Measurements from ENCODE around the gene MASP2. TPM values are rescaled to one million over a fixed set of nuclear protein-coding genes. Genes with fewer than 3 reads are reported as not detected.
A peak's percentile ranks its signal among the peaks of the same experiment; 100 is the strongest.

The MASP2 gene
- total and polyA plus RNA-seq, 9 of the 15 experiments (the other 6 are each of a cell fraction or from before 2014, with no cell fraction given), result 0.01 to 0.23 (median 0.06) TPM; not detected in 3

DNA sequence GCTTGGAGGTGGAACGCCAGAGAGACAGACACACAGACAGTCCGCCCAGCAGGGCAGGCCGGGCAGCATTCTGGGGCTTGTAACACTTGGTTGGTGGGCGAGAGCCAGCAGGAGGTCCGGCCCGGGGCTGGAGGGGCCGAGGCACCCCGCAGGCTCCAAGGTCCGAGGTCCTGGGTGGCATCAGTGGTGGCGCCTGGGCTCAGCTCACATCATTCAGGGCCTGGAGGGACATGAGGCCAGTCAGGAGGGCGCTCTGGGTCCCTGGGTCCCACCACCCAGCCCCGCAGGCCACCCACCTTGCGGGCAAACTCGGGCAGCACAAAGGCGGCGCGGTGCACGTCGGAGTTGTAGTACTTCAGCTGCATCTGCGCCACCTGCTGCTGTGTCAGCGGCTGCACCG, 7.6 kb upstream of the MASP2 start:
- CTCF ChIA-PET (ENCODE audit: low intra/inter-chr PET ratio), result no interaction called here
- no TSS peak for BruUV-seq (replicated peaks)

DNA sequence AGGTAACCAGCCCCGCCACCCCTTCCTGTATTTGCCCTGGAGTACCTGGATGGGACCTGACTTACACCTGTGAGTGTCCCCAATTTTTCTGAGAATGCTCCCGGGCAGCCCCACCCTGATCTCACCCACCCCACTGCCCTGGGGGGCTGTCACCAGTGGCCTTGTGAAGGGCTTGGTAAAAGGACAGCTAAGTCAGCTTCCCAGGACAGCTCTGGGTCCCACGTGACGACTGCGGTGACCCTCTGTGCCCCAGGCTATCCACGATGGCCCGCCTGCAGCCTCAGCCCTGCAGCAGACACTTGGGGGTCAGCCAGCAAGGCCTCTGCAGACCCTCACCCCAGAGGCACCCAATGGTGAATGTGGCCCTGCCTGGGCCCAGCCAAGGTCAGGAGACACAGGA, 7.1 kb upstream of the MASP2 start:
- no peak overlapping the region; a peak in 1 of 4 replicates for H3K9ac ChIP-seq (ENCODE audit: insufficient read depth in 1 of 2, low read depth in 2 of 2, low read length in 2 of 2)
- no TSS peak for BruUV-seq (replicated peaks)
- H3K4me3 ChIP-seq, result no peak overlapping the region
- intact Hi-C loops (cut with micrococcal nuclease) (no loop called here), in situ Hi-C loops (cut with MboI) (no loop called here)
- H2AFZ ChIP-seq (ENCODE audit: low read depth, low read length), result no peak overlapping the region
- ATAC-seq (peak; percentile 1; the same call in 1 of the 3 replicates), FAIRE-seq (no peak), DNase-seq (ENCODE audit: extremely low read depth in 1 of 4, low spot score in 3 of 4) (no peak)
- H3K27ac ChIP-seq (ENCODE audit: extremely low read depth, low read depth, low read length), result no peak overlapping the region
- H3K4me1 ChIP-seq (replicated peaks in 1 of 2; ENCODE audit: control insufficient read depth in 2 of 2, insufficient read depth in 2 of 2, low read length in 2 of 2), result peaks cover 3 to 62% of the 10 kb centered on the region in 2 experiments; a peak in 3 of 5 replicates
- H3K36me3 ChIP-seq (ENCODE audit: control insufficient read depth, insufficient read depth, low read length), result peaks cover 42% of the 10 kb centered on the region; the same call in 2 of the 3 replicates
- no peak overlapping the region for H3K4me2 ChIP-seq (ENCODE audit: insufficient read depth, low read length)
- H3K9me3 ChIP-seq (replicated peaks; ENCODE audit: control insufficient read depth, insufficient read depth, low read depth, low read length), result no peaks in the 10 kb centered on the region
- CTCF ChIA-PET (ENCODE audit: low intra/inter-chr PET ratio), result no interaction called here
- H3K79me2 ChIP-seq (ENCODE audit: control insufficient read depth, insufficient read depth, low read length), result peaks cover 16% of the 10 kb centered on the region
- peaks cover 4% of the 10 kb centered on the region for H3K9me1 ChIP-seq (ENCODE audit: control insufficient read depth, insufficient read depth, low read length)
- H3K27me3 ChIP-seq (ENCODE audit: control insufficient read depth in 2 of 2, insufficient read depth in 2 of 2, low read length in 2 of 2), result no peaks in the 10 kb centered on the region
- WGBS (ENCODE audit: insufficient coverage, low coverage, missing lambda C conversion rate), result 83% methylated on average over 7 of the region's 7 CpGs
- H4K20me1 ChIP-seq (replicated peaks; ENCODE audit: control insufficient read depth, insufficient read depth, low read length), result peaks cover 14% of the 10 kb centered on the region
- POLR2A ChIA-PET, result interaction anchor here (0.5 to 0.6 kb wide), 2 partner anchors 16 to 601 kb away, joined by 3 to 4 read pairs; no protein-coding TSS in a partner anchor
- TF ChIP-seq PTBP1 (IDR thresholded peaks at IDR 0.05; ENCODE audit: low read depth, low read length), result no peak
- TF ChIP-seq SLC30A9 (CRISPR knock-in tag; IDR thresholded peaks at IDR 0.05), result no peak
- TF ChIP-seq SMARCA5 (IDR thresholded peaks at IDR 0.05), result no peak
- TF ChIP-seq ESRRA (IDR thresholded peaks at IDR 0.05; ENCODE audit: borderline replicate concordance, low read depth), result no peak
- TF ChIP-seq, protein P1, sequence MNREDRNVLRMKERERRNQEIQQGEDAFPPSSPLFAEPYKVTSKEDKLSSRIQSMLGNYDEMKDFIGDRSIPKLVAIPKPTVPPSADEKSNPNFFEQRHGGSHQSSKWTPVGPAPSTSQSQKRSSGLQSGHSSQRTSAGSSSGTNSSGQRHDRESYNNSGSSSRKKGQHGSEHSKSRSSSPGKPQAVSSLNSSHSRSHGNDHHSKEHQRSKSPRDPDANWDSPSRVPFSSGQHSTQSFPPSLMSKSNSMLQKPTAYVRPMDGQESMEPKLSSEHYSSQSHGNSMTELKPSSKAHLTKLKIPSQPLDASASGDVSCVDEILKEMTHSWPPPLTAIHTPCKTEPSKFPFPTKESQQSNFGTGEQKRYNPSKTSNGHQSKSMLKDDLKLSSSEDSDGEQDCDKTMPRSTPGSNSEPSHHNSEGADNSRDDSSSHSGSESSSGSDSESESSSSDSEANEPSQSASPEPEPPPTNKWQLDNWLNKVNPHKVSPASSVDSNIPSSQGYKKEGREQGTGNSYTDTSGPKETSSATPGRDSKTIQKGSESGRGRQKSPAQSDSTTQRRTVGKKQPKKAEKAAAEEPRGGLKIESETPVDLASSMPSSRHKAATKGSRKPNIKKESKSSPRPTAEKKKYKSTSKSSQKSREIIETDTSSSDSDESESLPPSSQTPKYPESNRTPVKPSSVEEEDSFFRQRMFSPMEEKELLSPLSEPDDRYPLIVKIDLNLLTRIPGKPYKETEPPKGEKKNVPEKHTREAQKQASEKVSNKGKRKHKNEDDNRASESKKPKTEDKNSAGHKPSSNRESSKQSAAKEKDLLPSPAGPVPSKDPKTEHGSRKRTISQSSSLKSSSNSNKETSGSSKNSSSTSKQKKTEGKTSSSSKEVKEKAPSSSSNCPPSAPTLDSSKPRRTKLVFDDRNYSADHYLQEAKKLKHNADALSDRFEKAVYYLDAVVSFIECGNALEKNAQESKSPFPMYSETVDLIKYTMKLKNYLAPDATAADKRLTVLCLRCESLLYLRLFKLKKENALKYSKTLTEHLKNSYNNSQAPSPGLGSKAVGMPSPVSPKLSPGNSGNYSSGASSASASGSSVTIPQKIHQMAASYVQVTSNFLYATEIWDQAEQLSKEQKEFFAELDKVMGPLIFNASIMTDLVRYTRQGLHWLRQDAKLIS (CRISPR knock-in tag; IDR thresholded peaks at IDR 0.05), result no peak
- TF ChIP-seq TEAD1 (CRISPR knock-in tag; IDR thresholded peaks at IDR 0.05), result no peak
- peak; percentile 46; the same call in 1 of the 2 replicates for TF ChIP-seq RBFOX2 (IDR thresholded peaks at IDR 0.05; ENCODE audit: low read depth, low read length)

More for the DNA sequence above, 7.6 kb upstream of the MASP2 start:
- Histone ChIP-seq H3K27me3 (ENCODE audit: control insufficient read depth in 2 of 2, insufficient read depth in 2 of 2, low read length in 2 of 2) (no peaks in the 10 kb centered on the region), H4K20me1 (replicated peaks; ENCODE audit: control insufficient read depth, insufficient read depth, low read length) (peaks cover 14% of the 10 kb centered on the region), H3K9me1 (ENCODE audit: control insufficient read depth, insufficient read depth, low read length) (peaks cover 4% of the 10 kb centered on the region), H2AFZ (ENCODE audit: low read depth, low read length) (no peak overlapping the region), H3K9me3 (replicated peaks; ENCODE audit: control insufficient read depth, insufficient read depth, low read depth, low read length) (no peaks in the 10 kb centered on the region), H3K4me3 (no peak overlapping the region), H3K4me2 (ENCODE audit: insufficient read depth, low read length) (no peak overlapping the region), H3K9ac (ENCODE audit: insufficient read depth in 1 of 2, low read depth in 2 of 2, low read length in 2 of 2) (peak overlapping the region in 1 of 2 experiments; percentile 36; a peak in 1 of 4 replicates), H3K27ac (ENCODE audit: extremely low read depth, low read depth, low read length) (no peak overlapping the region), H3K36me3 (ENCODE audit: control insufficient read depth, insufficient read depth, low read length) (peaks cover 42% of the 10 kb centered on the region; the same call in 2 of the 3 replicates), H3K79me2 (ENCODE audit: control insufficient read depth, insufficient read depth, low read length) (peaks cover 21% of the 10 kb centered on the region), H3K4me1 (replicated peaks in 1 of 2; ENCODE audit: control insufficient read depth in 2 of 2, insufficient read depth in 2 of 2, low read length in 2 of 2) (peaks cover 3 to 67% of the 10 kb centered on the region in 2 experiments; a peak in 3 of 5 replicates)
- in situ Hi-C loops (cut with MboI), result no loop called here
- POLR2A ChIA-PET, result interaction anchor here (0.6 kb wide), 1 partner anchor 16 kb away, joined by 4 read pairs; no protein-coding TSS in a partner anchor
- WGBS (ENCODE audit: insufficient coverage, low coverage, missing lambda C conversion rate), result 96% methylated on average over 16 of the region's 22 CpGs
- FAIRE-seq (no peak), DNase-seq (ENCODE audit: extremely low read depth in 1 of 4, low spot score in 3 of 4) (no peak), ATAC-seq (no peak)
- TF ChIP-seq YY1 (IDR thresholded peaks at IDR 0.05; ENCODE audit: borderline replicate concordance in 1 of 3, control insufficient read depth in 1 of 3, extremely low read depth in 1 of 3, insufficient read depth in 3 of 3, insufficient read length in 1 of 3, insufficient replicate concordance in 2 of 3, low read depth in 1 of 3, low read length in 2 of 3) (no peak), HEY1 (CRISPR knock-in tag; IDR thresholded peaks at IDR 0.05; ENCODE audit: borderline replicate concordance) (no peak), RBFOX2 (IDR thresholded peaks at IDR 0.05; ENCODE audit: low read depth, low read length) (peak; percentile 26; the same call in 1 of the 2 replicates)
- intact Hi-C loops (cut with micrococcal nuclease), result no loop called here
